ENCODE results near the gene DCDC2C.

Gene DCDC2C

GRCh38 chr2:3743951-3744555 is 40.7 kb downstream of the DCDC2C start:
- no peak for DNase-seq (ENCODE audit: low read depth in 3 of 3)

- DNase-seq (ENCODE audit: low read depth in 3 of 3): no peak
Measured at GRCh38 chr2:3745920-3746319, 42.5 kb downstream of the DCDC2C start.

GRCh38 chr2:3747032-3747654 is 43.8 kb downstream of the DCDC2C start:
- no peak for DNase-seq (ENCODE audit: low read depth in 3 of 3)

DNA sequence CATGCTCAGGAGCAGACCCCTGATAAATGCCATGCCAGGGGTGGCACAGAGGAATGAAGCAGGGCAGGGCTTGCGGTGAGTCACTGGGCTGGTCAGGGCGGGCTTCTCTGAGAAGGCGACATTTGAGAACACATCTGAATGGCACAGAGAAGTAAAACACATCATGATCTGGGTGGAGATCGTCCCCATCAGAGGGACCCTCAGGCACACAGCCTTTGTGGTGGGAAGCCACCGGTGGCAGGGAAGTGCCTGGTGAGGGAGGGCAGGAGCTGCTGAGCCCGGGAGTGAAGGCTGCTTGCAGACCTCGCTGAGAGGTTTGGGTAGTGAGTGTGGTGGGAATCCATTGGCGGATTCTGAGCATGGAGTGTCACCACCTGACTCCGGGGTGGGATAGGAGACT is 44.5 kb downstream of the DCDC2C start:
- no peak for DNase-seq (ENCODE audit: low read depth in 3 of 3)

- no peak for DNase-seq (ENCODE audit: low read depth in 3 of 3)
Measured at GRCh38 chr2:3749201-3749600, 45.8 kb downstream of the DCDC2C start.

DNA sequence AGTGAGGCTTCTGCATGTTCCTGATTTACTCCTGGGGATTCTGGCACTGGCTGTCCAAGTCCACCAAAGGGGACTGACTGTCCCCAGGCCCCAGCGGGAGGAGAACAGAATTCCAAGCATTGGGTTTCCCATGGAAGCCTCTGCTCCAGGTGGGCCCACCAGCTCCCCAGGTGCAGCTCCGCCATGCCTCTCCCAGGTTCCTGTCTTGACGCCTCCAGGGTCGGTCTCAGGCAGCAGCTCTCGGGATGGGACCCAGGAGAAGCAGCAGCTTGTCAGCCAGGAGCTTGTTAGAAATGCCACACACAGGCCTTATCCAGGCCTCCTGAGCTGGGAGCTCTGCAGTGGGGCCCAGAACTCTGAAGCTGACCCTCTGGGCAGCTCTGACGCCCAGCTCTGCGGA is 47.9 kb downstream of the DCDC2C start:
- no peak for DNase-seq (ENCODE audit: low read depth in 3 of 3)

GRCh38 chr2:3751806-3752205 is 48.4 kb downstream of the DCDC2C start:
- no peak for DNase-seq (ENCODE audit: low read depth in 3 of 3)

DNA sequence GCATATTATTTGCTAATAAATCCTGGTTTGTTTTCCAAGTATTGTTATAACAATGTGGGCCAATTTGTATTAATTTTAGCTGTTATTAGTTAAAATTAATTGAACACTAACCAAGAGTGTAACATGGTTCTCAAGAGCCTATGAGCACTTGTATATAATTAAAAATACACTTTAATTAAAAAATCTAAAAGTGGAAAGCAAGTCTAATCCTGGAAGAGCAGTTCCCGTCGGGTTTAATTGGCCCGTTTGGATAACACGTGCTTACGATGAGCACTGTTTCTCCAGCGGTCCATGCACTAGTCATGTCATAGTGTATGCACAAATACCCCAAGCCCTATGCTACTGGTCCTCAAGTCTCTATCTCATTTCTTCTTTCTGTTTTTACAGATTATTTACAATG is 49.0 kb downstream of the DCDC2C start:
- DNase-seq (ENCODE audit: low read depth in 3 of 3): no peak

- DNase-seq (ENCODE audit: low read depth in 3 of 3): no peak
Measured at GRCh38 chr2:3753561-3753960, 50.2 kb downstream of the DCDC2C start.

- DNase-seq (ENCODE audit: low read depth in 3 of 3): no peak
Measured at GRCh38 chr2:3754280-3754679, 50.9 kb downstream of the DCDC2C start.

DNA sequence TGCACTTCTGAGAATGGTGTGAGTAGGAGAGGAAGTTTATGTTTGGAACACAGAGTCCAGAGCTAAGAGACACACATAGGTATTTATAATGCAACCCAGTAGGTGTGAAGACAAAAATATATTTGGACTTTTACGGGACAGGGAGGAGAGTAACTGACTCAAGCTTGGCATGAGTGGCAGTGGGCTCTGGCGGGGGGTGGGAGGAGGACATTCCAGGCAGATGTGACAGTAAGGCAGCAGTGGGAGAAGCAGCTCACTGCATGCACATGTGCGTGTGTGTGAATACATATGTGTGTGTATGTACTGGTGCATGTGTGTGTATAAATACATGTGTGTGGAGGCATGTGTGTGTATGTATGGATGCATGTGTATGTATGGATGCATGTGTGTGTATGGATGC is 51.4 kb downstream of the DCDC2C start:
- no peak for DNase-seq (ENCODE audit: low read depth in 3 of 3)

- DNase-seq (ENCODE audit: low read depth in 3 of 3): no peak
Measured at GRCh38 chr2:3755277-3755676, 51.9 kb downstream of the DCDC2C start.

DNA sequence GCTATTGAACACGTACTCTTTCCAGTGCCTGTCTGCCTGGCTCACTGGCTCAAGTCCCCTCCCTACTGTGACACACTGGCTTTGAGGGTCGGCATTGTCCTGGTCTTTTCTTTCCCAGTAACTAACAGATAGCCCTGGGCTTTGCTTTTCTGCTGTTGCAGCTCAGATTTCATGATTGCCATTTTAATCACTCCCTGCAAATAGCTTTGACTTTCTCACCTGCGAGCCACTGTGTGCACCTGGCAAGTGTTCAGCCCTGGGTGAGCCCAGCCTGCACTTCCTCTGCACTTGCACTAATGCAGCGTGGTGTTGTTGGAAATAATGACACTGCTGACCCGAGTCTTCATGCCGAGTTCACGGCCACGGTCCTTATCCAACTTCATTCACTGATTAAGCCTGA is 52.9 kb downstream of the DCDC2C start:
- DNase-seq (ENCODE audit: low read depth in 3 of 3): no peak

DNA sequence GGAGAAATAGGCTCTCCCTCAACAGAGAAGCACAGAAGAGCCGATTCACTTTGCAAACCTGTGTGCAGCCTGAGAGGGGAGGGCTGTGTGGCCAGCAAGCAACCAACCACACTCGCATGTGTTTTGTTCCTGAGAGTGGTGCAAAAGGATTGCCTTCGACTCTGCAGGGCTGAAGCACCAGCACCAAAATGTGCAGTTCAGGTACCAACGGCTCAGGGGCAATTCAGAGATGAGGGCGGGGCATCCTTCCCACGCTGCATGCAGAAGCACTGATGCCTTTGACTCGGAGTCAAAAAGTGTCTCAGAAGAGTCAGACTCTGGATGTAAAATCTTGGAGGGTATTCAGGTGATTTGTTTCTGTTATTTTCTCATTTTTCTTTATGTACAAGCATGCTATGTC is 55.5 kb downstream of the DCDC2C start:
- DNase-seq (ENCODE audit: low read depth in 3 of 3): no peak

DNA sequence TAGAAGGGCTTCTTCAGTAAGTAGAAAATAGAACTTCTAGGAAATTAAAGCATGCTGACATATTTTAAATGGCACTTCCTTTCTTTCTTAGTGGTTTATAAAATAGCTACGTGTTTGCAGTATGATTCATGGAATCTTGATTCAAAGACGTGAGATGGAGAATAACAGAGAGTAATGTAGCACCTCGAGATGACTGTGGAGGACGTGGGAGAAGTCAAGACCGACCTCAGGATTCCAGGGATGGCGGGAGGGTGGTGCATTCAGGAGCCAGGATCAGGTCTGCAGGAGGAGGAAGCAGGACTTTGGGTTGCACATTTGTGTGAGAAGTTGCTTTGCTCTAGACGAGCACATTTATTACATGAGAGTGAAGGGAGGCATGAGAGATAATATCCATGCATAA is 56.0 kb downstream of the DCDC2C start:
- DNase-seq (ENCODE audit: low read depth in 3 of 3): no peak

GRCh38 chr2:3759761-3760160 is 56.4 kb downstream of the DCDC2C start:
- DNase-seq (ENCODE audit: low read depth in 3 of 3): no peak

DNA sequence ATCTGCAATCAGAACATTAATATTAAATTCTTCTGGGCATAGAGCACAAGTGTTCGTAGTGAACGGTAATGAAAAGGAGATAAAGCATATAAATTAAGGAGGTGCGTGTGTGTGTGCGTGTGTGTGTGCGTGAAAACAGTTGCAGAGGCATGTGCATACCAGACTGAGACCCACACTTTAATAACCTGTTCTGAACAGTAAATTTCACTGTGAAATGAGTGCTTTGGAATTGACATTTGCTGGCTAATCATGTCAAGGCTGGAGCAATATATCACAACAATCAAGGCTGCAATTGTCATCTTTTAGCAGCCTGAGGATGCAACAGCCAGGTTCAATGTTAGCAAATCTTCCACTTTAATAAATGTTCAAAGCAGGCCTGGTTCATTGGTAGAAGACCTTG is 57.9 kb downstream of the DCDC2C start:
- no peak for DNase-seq (ENCODE audit: low read depth in 3 of 3)

DNA sequence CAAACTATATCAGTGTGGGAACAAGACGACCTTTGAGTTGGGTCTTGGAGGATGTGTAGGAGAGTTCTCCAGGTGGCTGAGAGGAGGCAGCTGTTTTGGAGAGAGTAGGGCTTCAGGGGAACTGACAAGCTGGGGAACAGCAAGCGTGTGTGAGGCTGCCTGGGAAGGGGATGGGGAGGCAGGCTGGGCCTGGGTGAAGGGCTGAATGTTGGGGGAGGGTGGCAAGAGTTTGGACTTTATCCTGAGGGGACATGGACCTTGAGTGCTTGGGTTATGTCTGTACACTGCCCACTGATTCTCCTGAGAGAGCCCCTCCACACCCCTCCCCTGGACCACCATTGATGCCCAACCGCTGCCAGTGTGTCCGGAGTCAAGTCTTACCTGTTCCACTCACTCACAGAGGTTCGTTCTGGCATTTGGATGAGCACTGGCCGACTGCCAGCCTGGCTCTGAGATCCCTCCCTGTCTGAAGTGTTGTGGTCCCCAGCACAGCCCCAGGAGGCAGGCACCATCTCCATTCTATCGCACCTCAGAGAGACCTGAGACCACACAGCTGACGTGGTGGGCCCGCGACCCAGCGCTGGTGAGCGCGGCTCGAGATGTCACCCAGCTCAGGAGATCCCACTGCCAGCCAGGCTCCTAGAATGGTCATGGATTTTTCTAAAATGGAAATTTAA is 59.5 kb downstream of the DCDC2C start:
- DNase-seq (ENCODE audit: low read depth in 3 of 3): no peak

DNA sequence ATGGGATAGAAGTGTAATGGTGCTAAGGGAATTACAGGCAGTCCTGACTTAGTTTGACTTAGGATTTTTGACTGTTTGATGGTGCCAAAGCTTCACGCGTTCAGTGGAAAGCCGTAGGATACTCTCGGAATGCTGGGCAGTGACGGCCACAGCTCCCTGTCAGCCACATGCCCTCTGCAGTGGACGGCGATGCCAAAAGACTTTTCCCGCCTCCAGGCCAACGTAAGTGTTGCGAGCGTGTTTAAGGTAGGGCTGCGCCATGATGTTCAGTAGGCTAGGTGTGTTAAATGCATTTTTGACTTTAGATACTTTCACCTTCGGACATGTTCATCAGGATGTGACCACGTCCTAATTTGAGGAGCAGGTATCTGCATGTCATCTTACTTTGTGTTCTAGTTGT is 63.4 kb downstream of the DCDC2C start:
- no peak for DNase-seq (ENCODE audit: low read depth in 3 of 3)

GRCh38 chr2:3768960-3769765 is 65.8 kb downstream of the DCDC2C start:
- DNase-seq (ENCODE audit: low read depth in 3 of 3): no peak

- no peak for DNase-seq (ENCODE audit: low read depth in 3 of 3)
Measured at GRCh38 chr2:3769766-3770165, 66.4 kb downstream of the DCDC2C start.

GRCh38 chr2:3770724-3771415 is 67.5 kb downstream of the DCDC2C start:
- no peak for DNase-seq (ENCODE audit: low read depth in 3 of 3)

Data from stimulated activated CD4-positive, alpha-beta T cell treated with anti-CD3 and anti-CD28 coated beads, TNF-alpha, amount 100 ng/mL, for 4 hours (primary cell).